OCI-LY7 (cell line): Measurements from ENCODE around the gene CMSS1. TPM values are rescaled to one million over a fixed set of nuclear protein-coding genes. Genes with fewer than 3 reads are reported as not detected.
A peak's percentile ranks its signal among the peaks of the same experiment; 100 is the strongest.

ENCODE experiments used
- BruUV-seq: library from RNA; stranded (reverse); fragments of 400-500 nt; replicated peaks from 2 replicates; lab custom pipeline; 2021; lab: Mats Ljungman, UMichigan
- CTCF ChIA-PET: fragments of 300-600 bp; sonication (Branson Sonifier 250); formaldehyde crosslinking; loops from one replicate; lab custom pipeline; 2022; ENCODE audit warnings: antibody characterized with exemption; ENCODE audit not compliant: unreplicated experiment; lab: Charles Lee
- POLR2A ChIA-PET: fragments of 300-600 bp; sonication (Branson Sonifier 250); formaldehyde crosslinking; loops from one replicate; lab custom pipeline; 2022; ENCODE audit warnings: antibody characterized with exemption; lab: Charles Lee
- DNase-seq: peaks from one replicate; pipeline ENCODE4 v3.0.0-alpha.2; 2015; ENCODE audit warnings: low spot score
- H2AFZ ChIP-seq: fragments of 200-600 bp; sonication (generic), shearing (Covaris generic); 2 replicates; pipeline ENCODE4 v1.6.1; 2014; ENCODE audit warnings: mild to moderate bottlenecking, antibody characterized with exemption, low read length, moderate library complexity
- H3K27ac ChIP-seq: fragments of 200-600 bp; sonication (generic); 2 replicates; pipeline ENCODE4 v1.5.1; 2014; ENCODE audit warnings: mixed run types, low read depth, mild to moderate bottlenecking, moderate library complexity, low read length, inconsistent platforms; ENCODE audit not compliant: poor library complexity, severe bottlenecking
- H3K36me3 ChIP-seq: fragments of 200-600 bp; sonication (generic); 2 replicates; pipeline ENCODE4 v1.6.1; 2014; ENCODE audit warnings: mild to moderate bottlenecking, antibody characterized with exemption, low read length, moderate library complexity, mixed read lengths; ENCODE audit not compliant: insufficient read depth
- H3K4me1 ChIP-seq: fragments of 200-600 bp; sonication (generic); 2 replicates; pipeline ENCODE4 v1.5.1; 2014; ENCODE audit warnings: mild to moderate bottlenecking, low read length; ENCODE audit not compliant: insufficient read depth, poor library complexity, severe bottlenecking
- H3K4me2 ChIP-seq: fragments of 200-600 bp; sonication (generic); 2 replicates; pipeline ENCODE4 v1.6.1; 2014; ENCODE audit warnings: mild to moderate bottlenecking, low read length
- H3K4me3 ChIP-seq: fragments of 200-600 bp; sonication (generic); 2 replicates; pipeline ENCODE4 v1.5.1; 2014; ENCODE audit warnings: mild to moderate bottlenecking, low read depth, low read length; ENCODE audit not compliant: poor library complexity, severe bottlenecking
- H3K79me2 ChIP-seq: fragments of 200-600 bp; sonication (generic); 2 replicates; pipeline ENCODE4 v1.6.1; 2016; ENCODE audit warnings: low read depth, mild to moderate bottlenecking, low read length, moderate library complexity, mixed read lengths; ENCODE audit not compliant: insufficient read depth
- H3K9me2 ChIP-seq: fragments of 200-600 bp; sonication (generic); 2 replicates; pipeline ENCODE4 v1.6.1; 2016; ENCODE audit warnings: mild to moderate bottlenecking, low read length, mixed read lengths; ENCODE audit not compliant: insufficient read depth
- H3K9me3 ChIP-seq: fragments of 200-600 bp; sonication (generic); 2 replicates; pipeline ENCODE4 v1.6.1; 2014; ENCODE audit warnings: mild to moderate bottlenecking, mixed run types, low read length, mixed read lengths
- H4K20me1 ChIP-seq: fragments of 200-600 bp; sonication (generic); 2 replicates; pipeline ENCODE4 v1.6.1; 2014; ENCODE audit warnings: mild to moderate bottlenecking, antibody characterized with exemption, low read length, moderate library complexity, mixed read lengths; ENCODE audit not compliant: insufficient read depth
- CTCF ChIP-seq: fragments of 200-600 bp; sonication (generic); conservative IDR thresholded peaks from 2 replicates; pipeline ENCODE4 v1.5.1; 2014; ENCODE audit warnings: mild to moderate bottlenecking, antibody characterized with exemption, low read length, moderate library complexity, mixed read lengths
- EZH2phosphoT487 ChIP-seq: fragments of 200-600 bp; sonication (generic); IDR thresholded peaks from 2 replicates; pipeline ENCODE4 v1.6.1; 2018; ENCODE audit warnings: low read depth, borderline replicate concordance, mild to moderate bottlenecking, mixed run types, antibody characterized with exemption, low read length, moderate library complexity, mixed read lengths
- intact Hi-C: fragments of 100-400 bp; cut with micrococcal nuclease; formaldehyde crosslinking; loops from one replicate; pipeline ENCODE4 v1.10.0; 2022; ENCODE audit not compliant: unreplicated experiment
- total RNA-seq, 2 experiments: library from RNA; depleted of rRNA in 1 of 2; stranded (reverse); fragments of >200 nt in 1 of 2; shearing (Covaris generic) in 1 of 2; gene quantifications; 2 replicates each; pipeline ENCODE4 v1.2.3, GENCODE V29; 2014 to 2022

The CMSS1 gene
- total RNA-seq, 2 experiments from 2014 or later: 25.7 to 46.6 TPM

GRCh38 chr3:99808163-99808794, 9.4 kb upstream of the CMSS1 start:
- Histone ChIP-seq H4K20me1 (no peaks in the 10 kb centered on the region), H3K9me2 (no peaks in the 10 kb centered on the region), H3K79me2 (no peaks in the 10 kb centered on the region), H3K36me3 (no peaks in the 10 kb centered on the region), H3K27ac (no peak overlapping the region), H3K4me2 (no peak overlapping the region), H2AFZ (no peak overlapping the region), H3K4me1 (no peaks in the 10 kb centered on the region), H3K4me3 (no peak overlapping the region), H3K9me3 (peaks cover 22% of the 10 kb centered on the region; the same call in 1 of the 2 replicates)
- ChIA-PET CTCF (no interaction called here), POLR2A (no interaction called here)
- intact Hi-C loops: no loop called here
- BruUV-seq: no TSS peak
- DNase-seq: peak; percentile 52
- TF ChIP-seq CTCF (peak; percentile 87), EZH2phosphoT487 (no peak)

- BruUV-seq: no TSS peak
- ChIA-PET CTCF (no interaction called here), POLR2A (interaction anchor here (0.6 to 1.0 kb wide), 2 partner anchors 41 to 1928 kb away, joined by 3 read pairs; no protein-coding TSS in a partner anchor)
- Histone ChIP-seq H3K79me2 (no peaks in the 10 kb centered on the region), H3K4me2 (no peak overlapping the region), H3K4me1 (no peaks in the 10 kb centered on the region), H2AFZ (no peak overlapping the region), H3K36me3 (no peaks in the 10 kb centered on the region), H3K9me2 (no peaks in the 10 kb centered on the region), H3K27ac (no peak overlapping the region), H4K20me1 (no peaks in the 10 kb centered on the region), H3K9me3 (peaks cover 17% of the 10 kb centered on the region; the same call in 1 of the 2 replicates), H3K4me3 (no peak overlapping the region)
- DNase-seq: no peak
- TF ChIP-seq EZH2phosphoT487: no peak
- no peak for TF ChIP-seq CTCF
- intact Hi-C loops: no loop called here
Observed at GRCh38 chr3:99809565-99809964, 8.1 kb upstream of the CMSS1 start.

GRCh38 chr3:99810403-99810802, 7.3 kb upstream of the CMSS1 start:
- Histone ChIP-seq H3K9me3 (peaks cover 9% of the 10 kb centered on the region; the same call in 1 of the 2 replicates), H3K4me1 (no peaks in the 10 kb centered on the region), H3K36me3 (no peaks in the 10 kb centered on the region), H2AFZ (no peak overlapping the region), H3K9me2 (no peaks in the 10 kb centered on the region), H4K20me1 (no peaks in the 10 kb centered on the region), H3K4me2 (no peak overlapping the region), H3K79me2 (no peaks in the 10 kb centered on the region), H3K27ac (no peak overlapping the region), H3K4me3 (no peak overlapping the region)
- no TSS peak for BruUV-seq
- TF ChIP-seq CTCF: no peak
- intact Hi-C loops: no loop called here
- ChIA-PET POLR2A (no interaction called here), CTCF (no interaction called here)
- no peak for DNase-seq
